Nephron (organoid): Measurements from ENCODE around the gene NPPB.
A peak's percentile ranks its signal among the peaks of the same experiment; 100 is the strongest.

ENCODE experiments used
- H3K27ac Mint-ChIP-seq, 3 experiments: 2 replicates each; pipeline ENCODE4 v1.8.0; 2020; ENCODE audit warnings: mixed read lengths in 3 of 3, mild to moderate bottlenecking in 2 of 3, moderate library complexity in 1 of 3
- H3K27me3 Mint-ChIP-seq: 2 replicates; pipeline ENCODE4 v1.8.0; 2021; ENCODE audit warnings: low read depth, mild to moderate bottlenecking, moderate library complexity, mixed read lengths
- H3K36me3 Mint-ChIP-seq: 2 replicates; pipeline ENCODE4 v1.8.0; 2020; ENCODE audit warnings: low read depth, mixed read lengths
- H3K4me1 Mint-ChIP-seq: 2 replicates; pipeline ENCODE4 v1.8.0; 2020; ENCODE audit warnings: mixed read lengths
- H3K4me3 Mint-ChIP-seq, 3 experiments: 2 replicates each; pipeline ENCODE4 v1.8.0; 2020; ENCODE audit warnings: mild to moderate bottlenecking in 3 of 3, mixed read lengths in 3 of 3, moderate library complexity in 2 of 3
- H3K9me3 Mint-ChIP-seq: 2 replicates; pipeline ENCODE4 v1.8.0; 2020; ENCODE audit warnings: mixed read lengths
- TF ChIP-seq, protein P1 (sequence below), 3 experiments: fragments of 200-600 bp; sonication (generic); IDR thresholded peaks; one replicate each; pipeline ENCODE4 v1.5.0; 2021; ENCODE audit warnings: antibody characterized with exemption in 3 of 3; ENCODE audit not compliant: unreplicated experiment in 3 of 3

Gene NPPB

DNA sequence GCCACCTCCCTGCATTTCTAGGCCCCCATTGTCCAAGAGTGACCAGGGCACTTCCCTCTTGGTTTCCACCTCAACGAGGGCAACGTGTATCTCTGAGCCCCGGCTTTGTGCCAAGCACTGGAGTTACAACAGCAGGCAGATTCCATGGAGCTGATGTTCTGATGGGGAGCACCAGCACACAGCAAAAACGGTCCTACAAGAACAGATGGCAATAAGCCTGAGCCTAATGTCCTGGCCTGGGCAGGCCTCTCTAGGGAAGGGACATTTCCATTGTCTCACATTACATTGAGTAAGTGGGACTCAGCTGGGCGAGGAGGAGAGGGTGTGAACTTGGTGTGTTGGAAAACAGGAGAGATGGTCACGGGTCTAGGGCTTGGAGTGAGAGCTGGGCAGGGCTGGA is 27.2 kb upstream of the NPPB start:
- TF ChIP-seq, protein P1, sequence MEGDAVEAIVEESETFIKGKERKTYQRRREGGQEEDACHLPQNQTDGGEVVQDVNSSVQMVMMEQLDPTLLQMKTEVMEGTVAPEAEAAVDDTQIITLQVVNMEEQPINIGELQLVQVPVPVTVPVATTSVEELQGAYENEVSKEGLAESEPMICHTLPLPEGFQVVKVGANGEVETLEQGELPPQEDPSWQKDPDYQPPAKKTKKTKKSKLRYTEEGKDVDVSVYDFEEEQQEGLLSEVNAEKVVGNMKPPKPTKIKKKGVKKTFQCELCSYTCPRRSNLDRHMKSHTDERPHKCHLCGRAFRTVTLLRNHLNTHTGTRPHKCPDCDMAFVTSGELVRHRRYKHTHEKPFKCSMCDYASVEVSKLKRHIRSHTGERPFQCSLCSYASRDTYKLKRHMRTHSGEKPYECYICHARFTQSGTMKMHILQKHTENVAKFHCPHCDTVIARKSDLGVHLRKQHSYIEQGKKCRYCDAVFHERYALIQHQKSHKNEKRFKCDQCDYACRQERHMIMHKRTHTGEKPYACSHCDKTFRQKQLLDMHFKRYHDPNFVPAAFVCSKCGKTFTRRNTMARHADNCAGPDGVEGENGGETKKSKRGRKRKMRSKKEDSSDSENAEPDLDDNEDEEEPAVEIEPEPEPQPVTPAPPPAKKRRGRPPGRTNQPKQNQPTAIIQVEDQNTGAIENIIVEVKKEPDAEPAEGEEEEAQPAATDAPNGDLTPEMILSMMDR (IDR thresholded peaks at IDR 0.05; ENCODE audit: unreplicated experiment in 3 of 3): no peak
- H3K9me3 Mint-ChIP-seq: no peaks in the 10 kb centered on the region
- H3K36me3 Mint-ChIP-seq: no peaks in the 10 kb centered on the region
- no peak overlapping the region for H3K27ac Mint-ChIP-seq
- H3K4me3 Mint-ChIP-seq: no peak overlapping the region
- H3K27me3 Mint-ChIP-seq: peaks cover 14% of the 10 kb centered on the region
- H3K4me1 Mint-ChIP-seq: peaks cover 18% of the 10 kb centered on the region

DNA sequence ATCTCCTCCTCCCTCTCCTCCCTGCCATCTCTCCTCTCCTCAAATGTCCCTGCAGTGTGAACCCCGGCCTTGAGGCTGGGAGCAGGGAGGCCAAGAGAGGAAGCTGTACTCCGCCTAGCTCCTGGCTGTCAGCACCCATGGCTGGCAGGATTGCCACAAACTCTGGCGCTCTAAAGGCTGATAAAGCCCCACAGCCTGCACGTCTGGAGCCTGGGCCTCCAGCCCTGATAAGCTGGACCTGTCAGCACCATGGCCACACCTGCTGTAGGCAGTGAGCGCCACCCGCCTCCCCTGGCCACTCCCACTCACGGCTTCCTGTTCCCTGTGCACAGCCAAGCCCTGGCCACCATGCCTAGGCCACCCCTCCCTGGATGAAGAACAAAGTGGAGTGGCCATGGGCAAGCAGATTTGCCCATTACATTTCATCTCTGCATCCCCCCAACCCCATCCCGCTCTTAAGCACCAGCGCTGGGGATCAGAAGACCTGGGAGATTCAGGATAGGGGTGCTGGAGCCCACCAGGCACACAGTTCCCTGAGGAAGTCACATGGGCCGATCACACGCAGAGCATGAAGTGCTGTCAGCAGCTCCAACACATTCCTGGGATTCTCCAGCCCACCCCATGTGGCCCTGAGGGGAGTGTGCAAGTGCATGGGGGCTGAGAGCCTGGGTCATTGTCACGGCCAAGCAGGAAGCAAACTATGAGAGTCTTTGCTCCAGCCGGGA is 24.2 kb upstream of the NPPB start:
- Mint-ChIP-seq H3K4me1 (peaks cover 23% of the 10 kb centered on the region), H3K27ac (no peak overlapping the region), H3K4me3 (no peak overlapping the region), H3K36me3 (no peaks in the 10 kb centered on the region), H3K27me3 (peaks cover 12% of the 10 kb centered on the region), H3K9me3 (no peaks in the 10 kb centered on the region)
- TF ChIP-seq, protein P1 (IDR thresholded peaks at IDR 0.05; ENCODE audit: unreplicated experiment in 3 of 3): no peak

DNA sequence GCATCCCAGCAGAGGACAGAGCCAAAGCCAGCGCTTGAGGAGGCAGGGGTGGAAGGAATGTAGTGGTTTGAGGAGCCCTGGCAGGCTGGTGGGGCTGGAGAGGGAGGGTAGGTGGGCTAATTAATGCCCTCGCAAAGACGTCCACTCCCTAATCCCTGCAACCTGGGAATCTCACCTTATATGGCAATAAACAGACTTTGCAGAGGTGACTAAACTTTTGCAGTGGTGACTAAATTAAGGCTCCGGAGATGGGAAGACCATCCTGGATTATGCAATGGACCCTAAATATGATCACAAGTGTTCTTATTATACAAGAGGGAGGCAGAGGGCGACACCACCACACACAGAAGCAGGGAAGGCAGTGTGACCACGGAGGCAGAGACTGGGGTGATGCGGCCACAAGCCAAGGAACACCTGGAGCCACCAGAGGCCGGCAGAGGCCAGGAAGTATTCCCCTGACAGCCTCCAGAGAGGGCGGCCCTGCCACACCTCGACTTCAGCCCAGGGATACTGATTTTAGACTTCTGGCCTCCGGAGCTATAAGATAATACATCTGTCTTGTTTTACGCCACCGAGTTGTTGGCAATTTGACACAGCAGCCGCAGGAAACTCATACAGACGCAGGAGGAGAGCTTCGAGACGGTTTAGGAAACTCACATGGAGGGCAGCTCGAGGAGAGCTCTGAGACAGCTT is 23.1 kb upstream of the NPPB start:
- Mint-ChIP-seq H3K27me3 (peaks cover 12% of the 10 kb centered on the region), H3K36me3 (no peaks in the 10 kb centered on the region), H3K4me1 (peaks cover 23% of the 10 kb centered on the region), H3K27ac (peak overlapping the region in 1 of 3 experiments; percentile 21), H3K4me3 (no peak overlapping the region), H3K9me3 (no peaks in the 10 kb centered on the region)
- TF ChIP-seq, protein P1 (IDR thresholded peaks at IDR 0.05; ENCODE audit: unreplicated experiment in 3 of 3): no peak

DNA sequence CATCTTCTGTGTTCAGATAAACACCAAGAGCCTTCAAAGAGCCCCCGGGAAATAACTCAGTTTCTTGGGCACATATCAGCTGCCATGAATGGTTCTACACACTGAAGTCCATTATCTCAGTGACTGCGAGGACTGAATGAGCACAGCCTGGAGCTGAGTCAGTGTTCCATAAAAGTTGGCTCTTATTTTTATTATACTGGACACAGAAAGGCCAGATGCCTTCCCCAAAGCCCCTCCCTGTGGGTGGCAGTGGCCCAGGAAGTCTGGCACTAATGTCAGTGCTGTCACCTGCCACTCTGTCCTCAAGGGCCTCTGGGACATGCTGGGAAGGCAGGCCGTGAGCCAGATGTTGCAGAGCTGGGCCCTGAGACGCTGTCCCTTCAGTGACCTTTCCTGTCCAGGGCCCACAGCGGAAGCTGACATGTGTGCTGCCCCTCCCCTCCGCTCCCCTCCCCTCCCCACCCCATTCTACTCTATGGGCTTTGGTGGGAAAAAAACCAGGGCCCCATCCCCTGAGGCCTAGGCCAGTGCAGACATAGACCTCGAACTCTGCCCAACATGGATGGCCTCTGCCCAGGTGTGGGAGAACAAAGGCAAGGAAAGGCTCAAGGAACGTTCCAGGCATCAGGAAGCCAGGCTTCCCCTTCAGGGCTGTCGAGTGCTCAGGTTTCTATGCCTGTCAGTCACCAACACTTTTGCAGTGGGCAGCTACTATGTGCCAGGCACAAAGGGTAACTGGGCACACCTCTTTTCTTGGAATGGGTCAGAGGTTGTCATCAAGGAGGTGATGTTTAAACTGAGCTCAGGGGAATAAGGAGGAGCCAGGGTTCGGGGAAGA is 22.4 kb upstream of the NPPB start:
- Mint-ChIP-seq H3K4me3 (no peak overlapping the region), H3K36me3 (no peaks in the 10 kb centered on the region), H3K27me3 (peaks cover 7% of the 10 kb centered on the region), H3K4me1 (peaks cover 23% of the 10 kb centered on the region), H3K27ac (peak overlapping the region in 2 of 3 experiments; percentile 26 to 41), H3K9me3 (no peaks in the 10 kb centered on the region)
- TF ChIP-seq, protein P1 (IDR thresholded peaks at IDR 0.05; ENCODE audit: unreplicated experiment in 3 of 3): no peak

DNA sequence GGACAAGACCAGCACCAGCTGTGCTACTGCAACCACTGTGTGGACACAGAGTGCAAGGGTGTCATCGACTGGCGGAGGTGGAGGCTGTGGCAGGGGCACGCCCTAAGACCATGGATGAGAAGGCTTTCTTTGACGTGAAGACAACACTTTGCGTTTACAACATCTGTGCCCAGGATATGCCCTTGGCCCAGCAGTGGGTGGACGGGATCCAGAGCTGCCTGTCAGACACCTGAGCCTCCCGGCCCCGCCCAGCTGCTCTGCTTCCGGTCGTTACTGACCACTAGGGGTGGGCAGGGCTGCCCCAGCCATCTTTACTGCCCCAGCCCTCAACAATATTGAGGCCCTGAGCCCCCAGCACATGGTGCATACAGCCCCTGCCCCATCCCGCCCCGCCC is 21.4 kb upstream of the NPPB start:
- Mint-ChIP-seq H3K4me3 (no peak overlapping the region), H3K27me3 (peaks cover 4% of the 10 kb centered on the region), H3K27ac (no peak overlapping the region), H3K9me3 (no peaks in the 10 kb centered on the region), H3K4me1 (peaks cover 23% of the 10 kb centered on the region), H3K36me3 (no peaks in the 10 kb centered on the region)
- TF ChIP-seq, protein P1 (IDR thresholded peaks at IDR 0.05; ENCODE audit: unreplicated experiment in 3 of 3): no peak
